GM12878 (cell line): ENCODE data around the gene CRYBB2. TPM values are rescaled to one million over a fixed set of nuclear protein-coding genes. Genes with fewer than 3 reads are reported as not detected.

Source experiments
- ATAC-seq: fragments of 200-7000 bp; cut with Tn5 transposase; 3 replicates; pipeline ENCODE4 v1.9.1; 2020; ENCODE audit warnings: mild to moderate bottlenecking, moderate library complexity
- BruUV-seq: library from RNA; stranded (reverse); fragments of 400-500 nt; replicated peaks from 2 replicates; lab custom pipeline; 2021; lab: Mats Ljungman, UMichigan
- CTCF ChIA-PET: fragments of 300-600 bp; sonication (Branson Sonifier 250); formaldehyde crosslinking; extraction: SDS; loops from one replicate; lab custom pipeline; 2021; ENCODE audit warnings: inconsistent platforms; lab: Yijun Ruan, JAX
- POLR2A ChIA-PET: fragments of 350-600 bp; formaldehyde crosslinking; extraction: SDS; loops from one replicate; lab custom pipeline; 2021; ENCODE audit warnings: inconsistent platforms; lab: Charles Lee
- RAD21 ChIA-PET: fragments of 300-600 bp; sonication (Branson Sonifier 250); formaldehyde crosslinking; loops from one replicate; lab custom pipeline; 2023; ENCODE audit warnings: antibody characterized with exemption; ENCODE audit not compliant: unreplicated experiment; lab: Charles Lee
- SMC1A ChIA-PET: fragments of 300-600 bp; sonication (Branson Sonifier 250); formaldehyde crosslinking; loops from one replicate; lab custom pipeline; 2023; ENCODE audit not compliant: unreplicated experiment, uncharacterized antibody; lab: Charles Lee
- DNase-seq: peaks from one replicate; pipeline ENCODE4 v3.0.0-alpha.2; 2011; ENCODE audit warnings: low read depth, low spot score
- FAIRE-seq: peaks from 3 replicates; lab custom pipeline; 2011; peaks lifted over from hg19 to GRCh38; lab: Jason Lieb, UNC
- H2AFZ ChIP-seq: 2 replicates; pipeline ENCODE4 v1.6.0; 2011; ENCODE audit warnings: low read depth, low read length, control low read depth; ENCODE audit not compliant: control insufficient read depth
- H3K27ac ChIP-seq: 2 replicates; pipeline ENCODE4 v1.5.1; 2011; ENCODE audit warnings: control low read depth; ENCODE audit not compliant: control insufficient read depth, insufficient read depth
- H3K27me3 ChIP-seq, 2 experiments: replicated peaks in 1 of 2; 2 replicates each; pipeline versions ENCODE4 v1.6.0 to v1.6.1; 2011; ENCODE audit warnings: low read length in 1 of 2; ENCODE audit not compliant: control insufficient read depth in 2 of 2, insufficient read depth in 2 of 2
- H3K36me3 ChIP-seq, 2 experiments: 2 replicates each; pipeline ENCODE4 v1.5.1; 2011; ENCODE audit warnings: low read length in 1 of 2; ENCODE audit not compliant: control insufficient read depth in 2 of 2, insufficient read depth in 2 of 2
- H3K4me1 ChIP-seq: 2 replicates; pipeline ENCODE4 v1.6.1; 2011; ENCODE audit warnings: mild to moderate bottlenecking, low read length, moderate library complexity, mixed read lengths; ENCODE audit not compliant: control insufficient read depth, insufficient read depth
- H3K4me2 ChIP-seq: 2 replicates; pipeline ENCODE4 v1.6.0; 2011; ENCODE audit warnings: control low read depth; ENCODE audit not compliant: control insufficient read depth, insufficient read depth
- H3K4me3 ChIP-seq: fragments of 200-600 bp; sonication (generic); 2 replicates; pipeline ENCODE4 v1.5.1; 2016
- H3K79me2 ChIP-seq: 2 replicates; pipeline ENCODE4 v1.6.0; 2011; ENCODE audit warnings: low read length; ENCODE audit not compliant: control insufficient read depth, insufficient read depth
- H3K9ac ChIP-seq: 2 replicates; pipeline ENCODE4 v1.8.0; 2011; ENCODE audit warnings: low read length, control low read depth, mixed read lengths; ENCODE audit not compliant: control insufficient read depth, insufficient read depth
- H3K9me3 ChIP-seq: replicated peaks from 3 replicates; pipeline ENCODE4 v1.5.1; 2011; ENCODE audit warnings: mild to moderate bottlenecking, low read length; ENCODE audit not compliant: control insufficient read depth, insufficient read depth
- H4K20me1 ChIP-seq: 2 replicates; pipeline ENCODE4 v1.6.0; 2011; ENCODE audit not compliant: control insufficient read depth, insufficient read depth
- CTCF ChIP-seq, 3 experiments: IDR thresholded peaks in 2 of 3; conservative IDR thresholded peaks in 1 of 3; 2 replicates each; pipeline ENCODE4 v1.5.1; 2011; ENCODE audit warnings: low read depth in 3 of 3, low read length in 3 of 3, mild to moderate bottlenecking in 3 of 3, control low read depth in 2 of 3, moderate library complexity in 2 of 3, inconsistent platforms in 1 of 3, mixed read lengths in 1 of 3; ENCODE audit not compliant: control insufficient read depth in 2 of 3, insufficient read depth in 1 of 3; ENCODE audit errors: extremely low read depth in 1 of 3
- EED ChIP-seq: sonication (generic); IDR thresholded peaks from 2 replicates; pipeline ENCODE4 v1.6.1; 2016; ENCODE audit warnings: antibody characterized with exemption, low read depth
- HDAC2 ChIP-seq: fragments of 200-600 bp; sonication (generic); IDR thresholded peaks from 2 replicates; pipeline ENCODE4 v1.6.1; 2017
- HDAC6 ChIP-seq: fragments of 200-600 bp; sonication (generic); IDR thresholded peaks from one replicate; pipeline ENCODE4 v1.8.0; 2017; ENCODE audit warnings: antibody characterized with exemption; ENCODE audit not compliant: unreplicated experiment
- IKZF2 ChIP-seq, 2 experiments: fragments of 450-650 bp; IDR thresholded peaks; 2 replicates each; pipeline ENCODE4 v1.6.1; 2017; ENCODE audit warnings: mild to moderate bottlenecking in 2 of 2, moderate library complexity in 2 of 2
- NFYA ChIP-seq: IDR thresholded peaks from 2 replicates; pipeline ENCODE4 v1.6.1; 2011; ENCODE audit warnings: low read depth, mild to moderate bottlenecking, low read length, improper control_type of control experiment, borderline replicate concordance
- NRF1 ChIP-seq: conservative IDR thresholded peaks from 2 replicates; pipeline ENCODE4 v1.6.1; 2011; ENCODE audit warnings: mild to moderate bottlenecking, low read depth, low read length, improper control_type of control experiment
- RAD21 ChIP-seq: IDR thresholded peaks from 2 replicates; pipeline ENCODE4 v1.6.1; 2011; ENCODE audit warnings: mild to moderate bottlenecking, low read depth, low read length, moderate library complexity; ENCODE audit not compliant: insufficient read depth
- SMC3 ChIP-seq: IDR thresholded peaks from 2 replicates; pipeline ENCODE4 v1.6.1; 2011; ENCODE audit warnings: low read length, improper control_type of control experiment, borderline replicate concordance
- SREBF1 ChIP-seq: IDR thresholded peaks from 2 replicates; pipeline ENCODE4 v1.6.1; 2012; ENCODE audit warnings: mild to moderate bottlenecking, low read length
- ZBTB4 ChIP-seq: fragments of 450-650 bp; formaldehyde crosslinking; IDR thresholded peaks from 2 replicates; pipeline ENCODE4 v1.4.0; 2022; ENCODE audit warnings: mild to moderate bottlenecking, moderate library complexity
- ZBTB40 ChIP-seq: fragments of 450-650 bp; IDR thresholded peaks from 2 replicates; pipeline ENCODE4 v1.6.1; 2016; ENCODE audit warnings: mild to moderate bottlenecking, moderate library complexity, borderline replicate concordance
- ZNF384 ChIP-seq: IDR thresholded peaks from 2 replicates; pipeline ENCODE4 v1.6.1; 2012; ENCODE audit warnings: low read depth, mild to moderate bottlenecking, low read length, improper control_type of control experiment, borderline replicate concordance
- WGBS: methylation state at CpG from one replicate; pipeline ENCODE4 v1.1.6; 2016; ENCODE audit warnings: low lambda C conversion rate; ENCODE audit not compliant: insufficient replicate concordance, insufficient coverage; ENCODE audit errors: missing lambda C conversion rate; 5-methylcytosine and 5-hydroxymethylcytosine counted together
- in situ Hi-C: fragments of 300-500 bp; cut with MboI; formaldehyde crosslinking; loops from 9 replicates; pipeline ENCODE4 v1.14.3; 2018; ENCODE audit warnings: mixed read lengths
- intact Hi-C: fragments of 100-400 bp; cut with micrococcal nuclease; formaldehyde crosslinking; loops from one replicate; pipeline ENCODE4 v1.14.2; 2022; ENCODE audit not compliant: unreplicated experiment
- polyA plus RNA-seq, 11 experiments: library from polyadenylated mRNA; depleted of rRNA in 4 of 11; unstranded in 6 of 11; stranded (reverse) in 5 of 11; fragments of >200 nt; fragmentation: Nextera tagmentation in 4 of 11; fragmentation: Illumina TruSeq in 1 of 11; extraction: Ambion mirVana in 4 of 11; extraction: Trizol in 1 of 11; gene quantifications; 1 replicate in 1 of 11; 2 replicates in 10 of 11; pipeline versions ENCODE4 v1.2.1 to v1.2.3, GENCODE V29; 2011 to 2016; ENCODE audit warnings: inconsistent platforms in 2 of 11, missing spikeins in 2 of 11, low read depth in 1 of 11
- total RNA-seq, 4 experiments: library from RNA; depleted of rRNA in 3 of 4; stranded (reverse); fragments of >200 nt in 3 of 4; fragmentation: Illumina TruSeq in 1 of 4; extraction: Trizol in 1 of 4; gene quantifications; 2 replicates each; pipeline versions ENCODE4 v1.2.1 to v1.2.3, GENCODE V29; 2013 to 2021

Gene CRYBB2
- total and polyA plus RNA-seq, 10 of the 15 experiments (the other 5 are each of a cell fraction or from before 2014, with no cell fraction given) = not detected

GRCh38 chr22:25172153-25172552, 47.3 kb upstream of the CRYBB2 start:
- ChIA-PET RAD21 (interaction anchor here (1.6 to 5.2 kb wide), 3 partner anchors 61 to 96 kb away, joined by 3 to 35 read pairs (median 6); no protein-coding TSS in a partner anchor), SMC1A (interaction anchor here (0.6 to 3.5 kb wide), 6 partner anchors 56 to 113 kb away, joined by 3 to 32 read pairs (median 4); no protein-coding TSS in a partner anchor), CTCF (interaction anchor here (0.7 to 10.9 kb wide), 11 partner anchors 38 to 161 kb away, joined by 3 to 160 read pairs (median 4); no protein-coding TSS in a partner anchor), POLR2A (no interaction called here)
- ATAC-seq (peak; percentile 91), FAIRE-seq (no peak), DNase-seq (no peak)
- Histone ChIP-seq H3K9ac (no peak overlapping the region), H4K20me1 (no peaks in the 10 kb centered on the region), H3K4me1 (no peaks in the 10 kb centered on the region), H3K4me2 (no peak overlapping the region), H3K9me3 (no peaks in the 10 kb centered on the region), H2AFZ (no peak overlapping the region), H3K4me3 (no peak overlapping the region), H3K79me2 (no peaks in the 10 kb centered on the region), H3K27ac (no peak overlapping the region), H3K27me3 (no peaks in the 10 kb centered on the region; a peak in 1 of 4 replicates), H3K36me3 (no peaks in the 10 kb centered on the region)
- 3% methylated on average over 5 of the region's 5 CpGs for WGBS
- BruUV-seq = no TSS peak
- in situ Hi-C loops (loop anchor here (5.0 kb wide), 1 partner anchor 90 kb away; no protein-coding TSS in a partner anchor), intact Hi-C loops (loop anchor here (1.0 to 5.0 kb wide), 2 partner anchors 40 to 91 kb away; no protein-coding TSS in a partner anchor)
- peak; percentile 32; the same call in 1 of the 2 replicates for TF ChIP-seq RAD21
- no peak for TF ChIP-seq ZBTB4 (CRISPR knock-in tag)
- no peak for TF ChIP-seq SREBF1
- TF ChIP-seq NFYA = no peak
- TF ChIP-seq HDAC6 = no peak
- TF ChIP-seq ZNF384 = no peak
- TF ChIP-seq NRF1 = no peak
- no peak for TF ChIP-seq IKZF2 (IDR thresholded peaks at IDR 0.05)
- no peak for TF ChIP-seq ZBTB40
- TF ChIP-seq EED = no peak
- peak; percentile 47 to 76 (median 51) for TF ChIP-seq CTCF (IDR thresholded peaks at IDR 0.05 in 2 of 3, conservative IDR thresholded peaks at IDR 0.05 in 1 of 3; ENCODE audit: control insufficient read depth in 2 of 3, extremely low read depth in 1 of 3, insufficient read depth in 1 of 3, low read depth in 3 of 3, low read length in 3 of 3)
- peak; percentile 66; the same call in 1 of the 2 replicates for TF ChIP-seq SMC3
- no peak for TF ChIP-seq HDAC2
